T-helper 2 cell treated with Interferon-gamma antibody and Interleukin-4, amounts not matched to agents 100 ng/mL and 5 ng/mL, for 36 hours (primary cell): ENCODE measurements around the gene KIF16B. TPM values are rescaled to one million over a fixed set of nuclear protein-coding genes. Genes with fewer than 3 reads are reported as not detected.

Experiments
- intact Hi-C: fragments of 100-400 bp; cut with micrococcal nuclease; formaldehyde crosslinking; loops from one replicate; pipeline ENCODE4 v1.15.1; 2023
- total RNA-seq: library from RNA; stranded (reverse); gene quantifications from 2 replicates; pipeline ENCODE4 v1.2.3, GENCODE V29; 2022

The KIF16B gene
- total RNA-seq, 1 donor from 2014 or later: 8.0 TPM

GRCh38 chr20:16312998-16313397, 260.2 kb downstream of the KIF16B start:
- intact Hi-C loops: no loop called here

- intact Hi-C loops: no loop called here
These were observed 261.5 kb downstream of the KIF16B start for GRCh38 chr20:16311756-16312155.

- intact Hi-C loops: no loop called here
These were observed 264.5 kb downstream of the KIF16B start for GRCh38 chr20:16308754-16309153.

- intact Hi-C loops: no loop called here
These were observed 270.4 kb downstream of the KIF16B start for GRCh38 chr20:16302818-16303217.

GRCh38 chr20:16301986-16302385, 271.3 kb downstream of the KIF16B start:
- intact Hi-C loops: no loop called here

GRCh38 chr20:16299897-16300296, 273.4 kb downstream of the KIF16B start:
- intact Hi-C loops: no loop called here

GRCh38 chr20:16296931-16297330, 276.3 kb downstream of the KIF16B start:
- intact Hi-C loops: no loop called here

GRCh38 chr20:16295534-16295933, 277.7 kb downstream of the KIF16B start:
- intact Hi-C loops: no loop called here

- intact Hi-C loops: no loop called here
These were observed 279.7 kb downstream of the KIF16B start for GRCh38 chr20:16293590-16293989.

- intact Hi-C loops: no loop called here
These were observed 280.9 kb downstream of the KIF16B start for GRCh38 chr20:16292226-16292880.

- intact Hi-C loops: no loop called here
These were observed 282.9 kb downstream of the KIF16B start for GRCh38 chr20:16290358-16290757.

GRCh38 chr20:16287776-16288175, 285.5 kb downstream of the KIF16B start:
- intact Hi-C loops: no loop called here

GRCh38 chr20:16286601-16287000, 286.6 kb downstream of the KIF16B start:
- intact Hi-C loops: no loop called here

- intact Hi-C loops: no loop called here
These were observed 288.7 kb downstream of the KIF16B start for GRCh38 chr20:16284385-16285100.

- intact Hi-C loops: no loop called here
These were observed 289.3 kb downstream of the KIF16B start for GRCh38 chr20:16283978-16284377.

- intact Hi-C loops: no loop called here
These were observed 289.9 kb downstream of the KIF16B start for GRCh38 chr20:16283307-16283706.

GRCh38 chr20:16280219-16280618, 293.0 kb downstream of the KIF16B start:
- intact Hi-C loops: no loop called here

GRCh38 chr20:16279320-16279719, 293.9 kb downstream of the KIF16B start:
- intact Hi-C loops: no loop called here

- intact Hi-C loops: no loop called here
These were observed 299.3 kb downstream of the KIF16B start for GRCh38 chr20:16273812-16274555.

GRCh38 chr20:16272780-16273360, 300.4 kb downstream of the KIF16B start:
- intact Hi-C loops: no loop called here

GRCh38 chr20:16271450-16271849, 301.8 kb downstream of the KIF16B start:
- intact Hi-C loops: no loop called here

- intact Hi-C loops: no loop called here
These were observed 302.3 kb downstream of the KIF16B start for GRCh38 chr20:16270989-16271388.
